GM21576 (cell line): ENCODE results near the gene PRRG4.
"Not testable (repeated sequence)": the region's sequence is repeated elsewhere in the genome, so short reads cannot be mapped to it uniquely, and the experiment has no call there.

Experiments used
- ATAC-seq: cut with Tn5 transposase; IDR thresholded peaks from one replicate; pipeline ENCODE4 v1.9.1; 2021; ENCODE audit warnings: mild to moderate bottlenecking, moderate library complexity; ENCODE audit not compliant: unreplicated experiment

The PRRG4 gene

DNA sequence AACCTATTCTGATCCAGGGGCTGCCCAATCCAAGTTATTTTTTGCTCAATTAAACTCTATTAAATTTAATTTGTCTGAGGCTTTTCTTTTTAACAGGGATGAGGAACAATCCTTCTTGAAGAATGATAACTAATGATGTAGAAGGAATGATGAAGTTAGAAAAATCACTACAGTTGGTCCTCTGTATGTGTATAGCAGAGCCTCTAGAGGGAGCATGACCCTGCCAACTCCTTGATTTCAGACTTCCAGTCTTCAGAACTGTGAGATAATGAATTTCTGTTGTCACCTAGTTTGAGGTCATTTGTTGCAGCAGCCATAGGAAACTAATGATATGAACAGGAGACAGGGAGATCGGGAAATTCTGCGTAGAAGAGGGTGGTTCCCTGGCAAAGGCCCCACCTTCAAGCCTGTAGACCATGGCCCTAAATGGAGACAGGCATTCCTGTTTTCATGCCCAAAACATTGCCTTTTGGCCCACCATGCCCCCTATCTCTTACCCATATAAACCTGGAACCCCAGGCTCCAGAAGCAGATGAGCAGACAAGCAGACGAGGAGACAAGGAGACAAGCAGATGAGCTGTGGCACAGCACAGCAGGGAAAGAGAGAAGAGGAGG is 55.1 kb downstream of the PRRG4 start:
- ATAC-seq: no peak

DNA sequence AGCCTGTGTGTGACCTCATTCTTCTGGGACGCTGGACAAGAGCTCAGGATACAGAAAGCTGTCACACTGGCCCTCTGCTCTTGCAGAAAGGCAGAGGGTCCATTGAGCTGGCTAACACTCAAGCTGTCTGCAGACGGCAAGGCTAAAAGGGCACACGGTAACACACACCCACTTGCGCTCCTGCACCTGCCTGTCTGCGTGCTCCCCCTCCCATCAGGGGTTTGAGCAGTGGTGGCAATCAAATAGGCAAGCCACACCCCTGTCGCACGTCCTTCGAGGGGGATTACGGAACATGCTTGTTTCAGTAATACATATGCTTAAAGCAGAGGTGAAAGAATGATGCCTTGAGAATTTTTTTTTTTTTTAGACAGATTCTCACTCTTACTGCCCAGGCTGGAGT is 55.8 kb downstream of the PRRG4 start:
- no peak for ATAC-seq

DNA sequence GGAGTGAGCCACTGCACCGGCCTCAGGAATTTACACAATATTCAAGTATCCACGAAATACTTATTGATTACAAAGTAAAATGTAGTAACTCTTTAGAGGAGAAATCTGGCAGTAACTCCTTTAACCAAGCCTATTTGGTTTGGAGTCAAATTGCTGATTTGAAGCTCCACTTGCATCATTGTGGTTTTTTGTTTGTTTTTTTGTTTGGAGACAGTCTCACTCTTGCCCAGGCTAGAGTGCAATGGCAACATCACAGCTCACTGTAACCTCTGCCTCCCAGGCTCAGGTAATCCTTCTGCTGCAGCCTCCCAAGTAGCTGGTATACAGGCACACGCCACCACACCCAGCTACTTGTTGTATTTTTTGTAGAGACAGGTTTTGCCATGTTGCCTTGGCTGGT is 56.5 kb downstream of the PRRG4 start:
- ATAC-seq: no peak

- ATAC-seq: not testable (repeated sequence)
These were observed 58.1 kb downstream of the PRRG4 start for GRCh38 chr11:32887707-32888383.

DNA sequence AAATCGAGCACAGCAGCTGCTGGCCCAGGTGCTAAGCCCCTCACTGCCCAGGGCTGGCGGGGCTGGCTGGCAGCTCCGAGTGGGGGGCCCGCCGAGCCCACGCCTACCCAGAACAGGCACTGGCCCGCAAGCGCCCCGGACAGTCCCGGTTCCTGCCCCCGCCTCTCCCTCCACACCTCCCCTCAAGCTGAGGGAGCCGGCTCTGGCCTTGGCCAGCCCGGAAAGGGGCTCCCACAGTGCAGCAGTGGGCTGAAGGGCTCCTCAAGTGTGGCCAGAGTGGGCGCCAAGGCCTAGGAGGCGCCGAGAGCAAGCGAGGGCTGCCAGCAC is 58.6 kb downstream of the PRRG4 start:
- ATAC-seq: not testable (repeated sequence)

DNA sequence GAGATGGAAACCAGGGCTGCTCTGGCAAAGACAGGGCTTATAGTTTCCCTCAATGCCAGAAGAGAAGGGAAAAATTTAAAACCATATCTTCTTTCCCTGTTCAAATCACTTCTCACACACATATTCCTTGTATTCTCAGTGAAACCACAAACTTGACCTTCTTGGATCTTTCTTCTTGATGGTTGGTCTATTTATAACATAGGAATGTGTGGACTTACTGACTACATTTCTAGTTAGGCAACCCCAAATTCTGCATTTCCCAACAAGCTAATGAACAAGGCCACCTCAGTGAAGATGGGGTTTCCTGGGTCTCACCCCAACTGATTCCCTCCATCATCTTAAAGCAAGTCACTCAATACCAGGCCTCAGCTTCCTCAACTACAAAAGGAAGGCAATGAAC is 59.1 kb downstream of the PRRG4 start:
- no peak for ATAC-seq

DNA sequence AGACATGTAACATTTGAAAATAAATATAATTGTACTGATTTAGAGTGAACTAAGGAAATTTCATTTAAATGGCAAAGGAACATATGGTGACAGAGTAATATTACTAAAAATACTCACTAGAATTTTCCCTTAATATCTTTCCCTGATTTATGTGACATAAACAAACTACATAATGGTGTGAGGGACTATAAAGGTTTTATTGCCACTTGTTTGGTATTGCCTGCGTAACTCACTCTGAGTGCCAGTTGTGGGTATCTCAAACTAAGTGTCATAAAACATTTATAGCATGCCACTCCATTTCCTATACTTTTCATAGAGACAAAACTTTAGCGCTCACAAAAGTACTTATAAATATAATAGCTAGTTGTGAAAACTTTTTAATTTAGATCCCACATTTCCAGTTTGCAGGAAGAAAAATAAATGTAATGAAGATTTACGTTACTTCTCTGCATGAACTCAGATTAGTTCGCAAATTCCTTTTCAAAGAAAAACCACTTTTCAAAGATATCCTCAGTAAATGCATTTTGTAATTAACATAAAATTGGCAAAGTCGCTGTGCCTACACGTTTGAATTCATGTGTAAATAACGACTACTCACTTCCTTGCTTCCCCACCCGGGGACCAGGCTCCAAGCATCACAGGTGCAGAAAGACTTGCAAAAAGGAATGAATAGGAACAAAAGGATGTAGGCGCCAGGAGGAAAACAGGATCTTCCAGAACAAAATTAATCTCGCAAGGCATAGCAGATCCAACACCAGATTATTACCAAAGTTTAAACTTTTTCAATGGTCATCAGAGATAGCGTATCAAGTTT is 61.3 kb downstream of the PRRG4 start:
- no peak for ATAC-seq

DNA sequence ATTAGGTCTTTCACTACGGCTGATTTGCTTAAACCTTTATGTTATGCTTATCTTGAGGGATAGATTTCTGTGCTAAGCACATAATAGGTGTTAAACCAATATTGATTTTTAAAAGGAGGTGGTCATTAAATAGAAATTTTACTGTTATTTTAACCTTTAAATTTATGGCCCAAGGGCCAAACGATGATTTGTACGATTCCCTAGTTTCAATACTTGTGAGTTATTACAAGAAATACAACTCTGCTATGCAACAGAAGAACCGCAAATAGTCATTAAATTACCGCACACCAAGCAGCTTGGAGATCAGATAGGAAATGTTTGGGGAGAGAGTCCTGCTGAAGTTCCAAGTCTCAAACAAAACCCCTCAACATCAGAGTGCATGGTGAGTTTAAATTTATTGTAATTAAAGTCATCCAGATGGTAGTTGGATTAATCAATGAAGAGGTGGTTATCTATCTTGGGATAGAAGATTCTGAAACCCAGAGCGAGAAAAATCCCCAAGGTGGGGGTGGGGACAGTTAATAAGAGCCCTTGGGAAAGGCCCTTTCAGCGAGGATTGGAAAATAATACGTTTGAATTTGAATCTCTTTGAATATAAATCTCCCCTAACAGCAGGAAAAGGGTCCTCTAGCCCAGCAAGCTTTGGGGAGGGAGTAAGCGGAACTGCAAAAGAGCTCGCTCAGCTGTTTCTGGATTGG is 62.1 kb downstream of the PRRG4 start:
- no peak for ATAC-seq

DNA sequence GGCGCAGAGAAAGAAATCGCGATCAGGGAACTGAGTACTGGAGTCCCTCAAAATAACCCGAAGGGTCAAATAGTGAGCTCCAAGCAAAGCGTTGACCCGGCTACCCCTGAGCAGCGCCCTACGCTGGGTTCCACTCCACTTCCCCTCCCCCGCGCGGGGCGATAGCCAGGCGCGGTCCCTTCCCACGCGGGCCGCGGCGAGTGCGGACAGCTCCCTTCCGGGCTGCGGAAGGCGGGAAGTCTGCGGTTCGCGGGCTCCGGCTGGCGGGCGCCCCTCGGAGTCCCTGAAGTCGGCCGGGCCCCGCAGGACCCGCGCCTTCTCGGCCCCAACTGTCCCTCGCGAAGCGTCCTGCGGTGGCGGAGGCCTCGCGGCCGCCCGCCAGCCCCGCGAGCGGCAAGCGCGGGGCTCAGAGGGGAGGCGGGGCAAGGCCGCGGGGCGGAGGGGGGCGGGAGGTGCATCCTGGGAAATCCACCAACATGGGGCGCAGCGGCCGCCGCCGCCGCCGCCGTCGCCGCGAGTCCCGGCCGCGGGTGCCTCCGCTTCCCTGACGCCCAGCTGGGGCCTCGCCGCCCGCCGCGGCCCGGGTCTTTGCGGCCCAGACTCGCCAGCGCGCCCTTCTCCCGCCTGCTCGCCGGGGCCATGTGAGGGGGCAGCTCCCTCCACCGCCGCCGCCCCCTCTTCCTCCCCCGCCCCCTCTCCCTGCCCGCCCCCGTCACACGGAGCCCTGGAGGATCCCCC is 62.8 kb downstream of the PRRG4 start, which contains the start of gene QSER1:
QSER1 (plus strand) TSS at position 457 of the 738 bp plus-strand sequence. CDS start 315 bp downstream, outside the sequence.
- ATAC-seq: peak; percentile 59

GRCh38 chr11:32893093-32893342 is 63.3 kb downstream of the PRRG4 start:
- ATAC-seq: no peak

GRCh38 chr11:32893343-32894148 is 63.8 kb downstream of the PRRG4 start:
- peak; percentile 34 for ATAC-seq

DNA sequence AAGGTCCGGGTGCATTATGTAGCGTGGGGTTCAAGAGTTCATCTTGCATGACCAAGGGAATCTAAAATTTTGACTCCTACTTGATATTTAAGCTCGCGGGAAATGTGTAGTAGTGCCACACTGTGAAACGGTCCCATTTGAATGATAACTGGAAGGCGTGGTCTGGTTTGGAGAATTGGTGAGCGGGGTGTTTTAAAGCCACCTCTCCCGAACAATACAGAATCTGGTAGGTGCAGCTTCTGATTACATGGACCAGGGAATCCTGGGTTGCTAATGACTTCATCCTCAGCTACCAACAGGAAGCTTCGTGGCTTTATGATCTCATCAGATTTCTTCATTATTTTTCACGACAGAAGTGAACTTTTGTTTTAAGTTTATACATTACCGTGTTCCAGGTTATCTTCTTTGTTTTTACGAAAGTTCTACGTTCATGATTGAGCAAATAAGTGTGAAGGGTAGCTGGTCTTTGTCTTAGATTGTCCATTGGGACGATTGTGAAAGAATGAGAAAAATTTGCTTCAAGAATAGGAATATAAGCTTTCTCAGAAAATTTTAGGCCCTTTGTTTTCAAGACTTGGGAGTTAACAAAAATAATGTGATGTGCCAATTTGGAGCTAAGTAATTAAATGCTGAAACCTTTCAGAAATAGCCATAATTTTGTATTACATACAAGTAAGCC is 64.6 kb downstream of the PRRG4 start:
- peak; percentile 25 for ATAC-seq

GRCh38 chr11:32894921-32895320 is 65.2 kb downstream of the PRRG4 start:
- no peak for ATAC-seq

GRCh38 chr11:32895471-32895870 is 65.7 kb downstream of the PRRG4 start:
- ATAC-seq: no peak

GRCh38 chr11:32897103-32897502 is 67.4 kb downstream of the PRRG4 start:
- no peak for ATAC-seq

GRCh38 chr11:32899438-32899837 is 69.7 kb downstream of the PRRG4 start:
- peak; percentile 91 for ATAC-seq

- ATAC-seq: no peak
These were observed 72.5 kb downstream of the PRRG4 start for GRCh38 chr11:32902089-32902665.

GRCh38 chr11:32905028-32905667 is 75.4 kb downstream of the PRRG4 start:
- ATAC-seq: no peak
